WTC11 (cell line): Measurements from ENCODE around the gene B4GALNT1. TPM values are rescaled to one million over a fixed set of nuclear protein-coding genes. Genes with fewer than 3 reads are reported as not detected.

ENCODE experiments used
- ATAC-seq: fragments of 200-7000 bp; cut with Tn5 transposase; 2 replicates; pipeline ENCODE4 v1.10.0; 2021; ENCODE audit warnings: mild to moderate bottlenecking, moderate library complexity
- CTCF ChIA-PET: fragments of 300-600 bp; sonication (Branson Sonifier 250); formaldehyde crosslinking; loops from one replicate; lab custom pipeline; 2021; ENCODE audit warnings: antibody characterized with exemption; lab: Charles Lee
- POLR2A ChIA-PET: fragments of 350-600 bp; sonication (Branson Sonifier 250); formaldehyde crosslinking; loops from one replicate; lab custom pipeline; 2021; ENCODE audit warnings: antibody characterized with exemption; lab: Charles Lee
- DNase-seq: peaks from one replicate; pipeline ENCODE4 v3.0.0; 2021; ENCODE audit warnings: low spot score
- H3K27ac Mint-ChIP-seq: 2 replicates; pipeline ENCODE4 v1.8.0; 2021; ENCODE audit warnings: mixed read lengths
- H3K27me3 Mint-ChIP-seq: 2 replicates; pipeline ENCODE4 v1.8.0; 2021; ENCODE audit warnings: low read depth, mild to moderate bottlenecking, moderate library complexity, mixed read lengths
- H3K36me3 Mint-ChIP-seq: 2 replicates; pipeline ENCODE4 v1.8.0; 2021; ENCODE audit warnings: mixed read lengths
- H3K4me1 Mint-ChIP-seq: 2 replicates; pipeline ENCODE4 v1.8.0; 2022; ENCODE audit warnings: mixed read lengths
- H3K4me3 Mint-ChIP-seq: 2 replicates; pipeline ENCODE4 v1.8.0; 2021; ENCODE audit warnings: mild to moderate bottlenecking, moderate library complexity, mixed read lengths
- H3K9me3 Mint-ChIP-seq: 2 replicates; pipeline ENCODE4 v1.8.0; 2021; ENCODE audit warnings: mixed read lengths
- FOXP1 ChIP-seq: sonication (generic); formaldehyde crosslinking; IDR thresholded peaks from 2 replicates; pipeline ENCODE4 v1.8.0; 2022; ENCODE audit warnings: missing genetic modification reagents, mild to moderate bottlenecking, moderate library complexity, borderline replicate concordance
- NR2C2 ChIP-seq: sonication (generic); formaldehyde crosslinking; IDR thresholded peaks from 2 replicates; pipeline ENCODE4 v1.8.0; 2022; ENCODE audit warnings: mild to moderate bottlenecking, missing genetic modification reagents
- OVOL2 ChIP-seq: fragments of 250-450 bp; sonication (Bioruptor Pico); IDR thresholded peaks from 2 replicates; pipeline ENCODE4 v1.9.0; 2021; ENCODE audit warnings: mild to moderate bottlenecking, borderline replicate concordance
- RORB ChIP-seq: fragments of 250-450 bp; sonication (Bioruptor Pico); IDR thresholded peaks from 2 replicates; pipeline ENCODE4 v1.9.0; 2021; ENCODE audit warnings: mild to moderate bottlenecking
- SMAD3 ChIP-seq: sonication (generic); formaldehyde crosslinking; IDR thresholded peaks from 2 replicates; pipeline ENCODE4 v1.8.0; 2022; ENCODE audit warnings: missing genetic modification reagents, mild to moderate bottlenecking, borderline replicate concordance
- SOX15 ChIP-seq: fragments of 250-450 bp; sonication (Bioruptor Pico); IDR thresholded peaks from 2 replicates; pipeline ENCODE4 v1.9.0; 2021; ENCODE audit warnings: mild to moderate bottlenecking
- ZNF121 ChIP-seq: sonication (generic); formaldehyde crosslinking; IDR thresholded peaks from 2 replicates; pipeline ENCODE4 v1.8.0; 2023; ENCODE audit warnings: missing genetic modification reagents
- total RNA-seq: library from RNA; stranded (reverse); gene quantifications from 3 replicates; pipeline ENCODE4 v1.2.3, GENCODE V29; 2021
- TF ChIP-seq, protein P1 (sequence below): fragments of 250-450 bp; sonication (Bioruptor Pico); IDR thresholded peaks from 2 replicates; pipeline ENCODE4 v1.9.0; 2021; ENCODE audit warnings: moderate library complexity, mild to moderate bottlenecking, inconsistent platforms, borderline replicate concordance
- TF ChIP-seq, protein P2 (sequence below): sonication (generic); formaldehyde crosslinking; IDR thresholded peaks from 2 replicates; pipeline ENCODE4 v1.8.0; 2023; ENCODE audit warnings: missing genetic modification reagents, mild to moderate bottlenecking, borderline replicate concordance
- TF ChIP-seq, protein P3 (sequence below): fragments of 250-450 bp; sonication (Bioruptor Pico); IDR thresholded peaks from 2 replicates; pipeline ENCODE4 v1.9.0; 2021; ENCODE audit warnings: mild to moderate bottlenecking
- TF ChIP-seq, protein P4 (sequence below): sonication (generic); formaldehyde crosslinking; IDR thresholded peaks from 2 replicates; pipeline ENCODE4 v1.8.0; 2022; ENCODE audit warnings: missing genetic modification reagents
- TF ChIP-seq, protein P5 (sequence below): sonication (generic); formaldehyde crosslinking; conservative IDR thresholded peaks from 2 replicates; pipeline ENCODE4 v1.8.1; 2022; ENCODE audit warnings: mild to moderate bottlenecking, missing genetic modification reagents
- TF ChIP-seq, protein P6 (sequence below): sonication (generic); formaldehyde crosslinking; IDR thresholded peaks from 2 replicates; pipeline ENCODE4 v1.8.1; 2023; ENCODE audit warnings: mild to moderate bottlenecking, moderate library complexity, missing genetic modification reagents
- TF ChIP-seq, protein P7 (sequence below): fragments of 250-450 bp; sonication (Bioruptor Pico); IDR thresholded peaks from 2 replicates; pipeline ENCODE4 v2.1.2; 2022; ENCODE audit warnings: mild to moderate bottlenecking, moderate library complexity
- TF ChIP-seq, protein P8 (sequence below): fragments of 250-450 bp; sonication (Bioruptor Pico); IDR thresholded peaks from 2 replicates; pipeline ENCODE4 v1.9.0; 2021; ENCODE audit warnings: mild to moderate bottlenecking, borderline replicate concordance

The B4GALNT1 gene
- total RNA-seq, 1 experiment from 2014 or later, result 1.2 TPM

DNA sequence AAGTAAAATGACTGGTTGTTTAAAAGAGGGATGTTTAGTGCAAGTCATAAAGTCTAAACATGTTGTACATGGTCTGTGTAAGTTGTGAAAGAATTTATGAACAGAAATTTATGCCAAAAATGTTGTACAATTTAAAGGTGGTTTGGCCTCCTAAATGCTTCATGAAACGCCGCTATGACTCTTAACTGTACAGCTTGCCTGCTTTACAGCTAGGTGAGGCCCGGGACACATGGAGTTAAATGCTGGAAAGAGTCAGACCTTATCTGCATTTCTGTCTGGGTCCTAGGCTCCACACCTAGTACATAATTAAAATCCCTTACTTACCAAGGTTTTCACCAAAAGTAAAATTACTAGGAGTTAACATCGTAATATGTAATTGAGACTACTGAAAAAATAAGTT lies 28.4 kb upstream of the B4GALNT1 start:
- POLR2A ChIA-PET, result no interaction called here
- CTCF ChIA-PET, result interaction anchor here (1.1 kb wide), 1 partner anchor 30 kb away, joined by 3 read pairs; no protein-coding TSS in a partner anchor

More for the DNA sequence above, 28.4 kb upstream of the B4GALNT1 start:
- Mint-ChIP-seq H3K4me3 (no peak overlapping the region), H3K27me3 (peaks cover 53% of the 10 kb centered on the region), H3K36me3 (peaks cover 27% of the 10 kb centered on the region), H3K9me3 (peaks cover 78% of the 10 kb centered on the region), H3K4me1 (no peaks in the 10 kb centered on the region), H3K27ac (no peak overlapping the region)
- TF ChIP-seq NR2C2 (CRISPR knock-in tag) (no peak), RORB (CRISPR knock-in tag) (no peak), FOXP1 (no peak), ZNF121 (CRISPR knock-in tag) (no peak), OVOL2 (no peak), SMAD3 (CRISPR knock-in tag) (no peak), SOX15 (CRISPR knock-in tag) (no peak)
- TF ChIP-seq, protein P1, sequence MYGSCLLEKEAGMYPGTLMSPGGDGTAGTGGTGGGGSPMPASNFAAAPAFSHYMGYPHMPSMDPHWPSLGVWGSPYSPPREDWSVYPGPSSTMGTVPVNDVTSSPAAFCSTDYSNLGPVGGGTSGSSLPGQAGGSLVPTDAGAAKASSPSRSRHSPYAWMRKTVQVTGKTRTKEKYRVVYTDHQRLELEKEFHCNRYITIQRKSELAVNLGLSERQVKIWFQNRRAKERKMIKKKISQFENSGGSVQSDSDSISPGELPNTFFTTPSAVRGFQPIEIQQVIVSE (CRISPR knock-in tag), result no peak
- TF ChIP-seq, protein P2, sequence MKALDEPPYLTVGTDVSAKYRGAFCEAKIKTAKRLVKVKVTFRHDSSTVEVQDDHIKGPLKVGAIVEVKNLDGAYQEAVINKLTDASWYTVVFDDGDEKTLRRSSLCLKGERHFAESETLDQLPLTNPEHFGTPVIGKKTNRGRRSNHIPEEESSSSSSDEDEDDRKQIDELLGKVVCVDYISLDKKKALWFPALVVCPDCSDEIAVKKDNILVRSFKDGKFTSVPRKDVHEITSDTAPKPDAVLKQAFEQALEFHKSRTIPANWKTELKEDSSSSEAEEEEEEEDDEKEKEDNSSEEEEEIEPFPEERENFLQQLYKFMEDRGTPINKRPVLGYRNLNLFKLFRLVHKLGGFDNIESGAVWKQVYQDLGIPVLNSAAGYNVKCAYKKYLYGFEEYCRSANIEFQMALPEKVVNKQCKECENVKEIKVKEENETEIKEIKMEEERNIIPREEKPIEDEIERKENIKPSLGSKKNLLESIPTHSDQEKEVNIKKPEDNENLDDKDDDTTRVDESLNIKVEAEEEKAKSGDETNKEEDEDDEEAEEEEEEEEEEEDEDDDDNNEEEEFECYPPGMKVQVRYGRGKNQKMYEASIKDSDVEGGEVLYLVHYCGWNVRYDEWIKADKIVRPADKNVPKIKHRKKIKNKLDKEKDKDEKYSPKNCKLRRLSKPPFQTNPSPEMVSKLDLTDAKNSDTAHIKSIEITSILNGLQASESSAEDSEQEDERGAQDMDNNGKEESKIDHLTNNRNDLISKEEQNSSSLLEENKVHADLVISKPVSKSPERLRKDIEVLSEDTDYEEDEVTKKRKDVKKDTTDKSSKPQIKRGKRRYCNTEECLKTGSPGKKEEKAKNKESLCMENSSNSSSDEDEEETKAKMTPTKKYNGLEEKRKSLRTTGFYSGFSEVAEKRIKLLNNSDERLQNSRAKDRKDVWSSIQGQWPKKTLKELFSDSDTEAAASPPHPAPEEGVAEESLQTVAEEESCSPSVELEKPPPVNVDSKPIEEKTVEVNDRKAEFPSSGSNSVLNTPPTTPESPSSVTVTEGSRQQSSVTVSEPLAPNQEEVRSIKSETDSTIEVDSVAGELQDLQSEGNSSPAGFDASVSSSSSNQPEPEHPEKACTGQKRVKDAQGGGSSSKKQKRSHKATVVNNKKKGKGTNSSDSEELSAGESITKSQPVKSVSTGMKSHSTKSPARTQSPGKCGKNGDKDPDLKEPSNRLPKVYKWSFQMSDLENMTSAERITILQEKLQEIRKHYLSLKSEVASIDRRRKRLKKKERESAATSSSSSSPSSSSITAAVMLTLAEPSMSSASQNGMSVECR (CRISPR knock-in tag), result no peak
- TF ChIP-seq, protein P3, sequence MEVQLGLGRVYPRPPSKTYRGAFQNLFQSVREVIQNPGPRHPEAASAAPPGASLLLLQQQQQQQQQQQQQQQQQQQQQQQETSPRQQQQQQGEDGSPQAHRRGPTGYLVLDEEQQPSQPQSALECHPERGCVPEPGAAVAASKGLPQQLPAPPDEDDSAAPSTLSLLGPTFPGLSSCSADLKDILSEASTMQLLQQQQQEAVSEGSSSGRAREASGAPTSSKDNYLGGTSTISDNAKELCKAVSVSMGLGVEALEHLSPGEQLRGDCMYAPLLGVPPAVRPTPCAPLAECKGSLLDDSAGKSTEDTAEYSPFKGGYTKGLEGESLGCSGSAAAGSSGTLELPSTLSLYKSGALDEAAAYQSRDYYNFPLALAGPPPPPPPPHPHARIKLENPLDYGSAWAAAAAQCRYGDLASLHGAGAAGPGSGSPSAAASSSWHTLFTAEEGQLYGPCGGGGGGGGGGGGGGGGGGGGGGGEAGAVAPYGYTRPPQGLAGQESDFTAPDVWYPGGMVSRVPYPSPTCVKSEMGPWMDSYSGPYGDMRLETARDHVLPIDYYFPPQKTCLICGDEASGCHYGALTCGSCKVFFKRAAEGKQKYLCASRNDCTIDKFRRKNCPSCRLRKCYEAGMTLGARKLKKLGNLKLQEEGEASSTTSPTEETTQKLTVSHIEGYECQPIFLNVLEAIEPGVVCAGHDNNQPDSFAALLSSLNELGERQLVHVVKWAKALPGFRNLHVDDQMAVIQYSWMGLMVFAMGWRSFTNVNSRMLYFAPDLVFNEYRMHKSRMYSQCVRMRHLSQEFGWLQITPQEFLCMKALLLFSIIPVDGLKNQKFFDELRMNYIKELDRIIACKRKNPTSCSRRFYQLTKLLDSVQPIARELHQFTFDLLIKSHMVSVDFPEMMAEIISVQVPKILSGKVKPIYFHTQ (CRISPR knock-in tag), result no peak
- TF ChIP-seq, protein P4, sequence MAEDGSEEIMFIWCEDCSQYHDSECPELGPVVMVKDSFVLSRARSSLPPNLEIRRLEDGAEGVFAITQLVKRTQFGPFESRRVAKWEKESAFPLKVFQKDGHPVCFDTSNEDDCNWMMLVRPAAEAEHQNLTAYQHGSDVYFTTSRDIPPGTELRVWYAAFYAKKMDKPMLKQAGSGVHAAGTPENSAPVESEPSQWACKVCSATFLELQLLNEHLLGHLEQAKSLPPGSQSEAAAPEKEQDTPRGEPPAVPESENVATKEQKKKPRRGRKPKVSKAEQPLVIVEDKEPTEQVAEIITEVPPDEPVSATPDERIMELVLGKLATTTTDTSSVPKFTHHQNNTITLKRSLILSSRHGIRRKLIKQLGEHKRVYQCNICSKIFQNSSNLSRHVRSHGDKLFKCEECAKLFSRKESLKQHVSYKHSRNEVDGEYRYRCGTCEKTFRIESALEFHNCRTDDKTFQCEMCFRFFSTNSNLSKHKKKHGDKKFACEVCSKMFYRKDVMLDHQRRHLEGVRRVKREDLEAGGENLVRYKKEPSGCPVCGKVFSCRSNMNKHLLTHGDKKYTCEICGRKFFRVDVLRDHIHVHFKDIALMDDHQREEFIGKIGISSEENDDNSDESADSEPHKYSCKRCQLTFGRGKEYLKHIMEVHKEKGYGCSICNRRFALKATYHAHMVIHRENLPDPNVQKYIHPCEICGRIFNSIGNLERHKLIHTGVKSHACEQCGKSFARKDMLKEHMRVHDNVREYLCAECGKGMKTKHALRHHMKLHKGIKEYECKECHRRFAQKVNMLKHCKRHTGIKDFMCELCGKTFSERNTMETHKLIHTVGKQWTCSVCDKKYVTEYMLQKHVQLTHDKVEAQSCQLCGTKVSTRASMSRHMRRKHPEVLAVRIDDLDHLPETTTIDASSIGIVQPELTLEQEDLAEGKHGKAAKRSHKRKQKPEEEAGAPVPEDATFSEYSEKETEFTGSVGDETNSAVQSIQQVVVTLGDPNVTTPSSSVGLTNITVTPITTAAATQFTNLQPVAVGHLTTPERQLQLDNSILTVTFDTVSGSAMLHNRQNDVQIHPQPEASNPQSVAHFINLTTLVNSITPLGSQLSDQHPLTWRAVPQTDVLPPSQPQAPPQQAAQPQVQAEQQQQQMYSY (CRISPR knock-in tag), result no peak
- TF ChIP-seq, protein P5, sequence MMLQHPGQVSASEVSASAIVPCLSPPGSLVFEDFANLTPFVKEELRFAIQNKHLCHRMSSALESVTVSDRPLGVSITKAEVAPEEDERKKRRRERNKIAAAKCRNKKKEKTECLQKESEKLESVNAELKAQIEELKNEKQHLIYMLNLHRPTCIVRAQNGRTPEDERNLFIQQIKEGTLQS (CRISPR knock-in tag), result no peak
- TF ChIP-seq, protein P6, sequence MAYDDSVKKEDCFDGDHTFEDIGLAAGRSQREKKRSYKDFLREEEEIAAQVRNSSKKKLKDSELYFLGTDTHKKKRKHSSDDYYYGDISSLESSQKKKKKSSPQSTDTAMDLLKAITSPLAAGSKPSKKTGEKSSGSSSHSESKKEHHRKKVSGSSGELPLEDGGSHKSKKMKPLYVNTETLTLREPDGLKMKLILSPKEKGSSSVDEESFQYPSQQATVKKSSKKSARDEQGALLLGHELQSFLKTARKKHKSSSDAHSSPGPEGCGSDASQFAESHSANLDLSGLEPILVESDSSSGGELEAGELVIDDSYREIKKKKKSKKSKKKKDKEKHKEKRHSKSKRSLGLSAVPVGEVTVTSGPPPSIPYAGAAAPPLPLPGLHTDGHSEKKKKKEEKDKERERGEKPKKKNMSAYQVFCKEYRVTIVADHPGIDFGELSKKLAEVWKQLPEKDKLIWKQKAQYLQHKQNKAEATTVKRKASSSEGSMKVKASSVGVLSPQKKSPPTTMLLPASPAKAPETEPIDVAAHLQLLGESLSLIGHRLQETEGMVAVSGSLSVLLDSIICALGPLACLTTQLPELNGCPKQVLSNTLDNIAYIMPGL (CRISPR knock-in tag), result no peak
- TF ChIP-seq, protein P7, sequence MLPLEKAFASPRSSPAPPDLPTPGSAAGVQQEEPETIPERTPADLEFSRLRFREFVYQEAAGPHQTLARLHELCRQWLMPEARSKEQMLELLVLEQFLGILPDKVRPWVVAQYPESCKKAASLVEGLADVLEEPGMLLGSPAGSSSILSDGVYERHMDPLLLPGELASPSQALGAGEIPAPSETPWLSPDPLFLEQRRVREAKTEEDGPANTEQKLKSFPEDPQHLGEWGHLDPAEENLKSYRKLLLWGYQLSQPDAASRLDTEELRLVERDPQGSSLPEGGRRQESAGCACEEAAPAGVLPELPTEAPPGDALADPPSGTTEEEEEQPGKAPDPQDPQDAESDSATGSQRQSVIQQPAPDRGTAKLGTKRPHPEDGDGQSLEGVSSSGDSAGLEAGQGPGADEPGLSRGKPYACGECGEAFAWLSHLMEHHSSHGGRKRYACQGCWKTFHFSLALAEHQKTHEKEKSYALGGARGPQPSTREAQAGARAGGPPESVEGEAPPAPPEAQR (CRISPR knock-in tag), result no peak
- TF ChIP-seq, protein P8, sequence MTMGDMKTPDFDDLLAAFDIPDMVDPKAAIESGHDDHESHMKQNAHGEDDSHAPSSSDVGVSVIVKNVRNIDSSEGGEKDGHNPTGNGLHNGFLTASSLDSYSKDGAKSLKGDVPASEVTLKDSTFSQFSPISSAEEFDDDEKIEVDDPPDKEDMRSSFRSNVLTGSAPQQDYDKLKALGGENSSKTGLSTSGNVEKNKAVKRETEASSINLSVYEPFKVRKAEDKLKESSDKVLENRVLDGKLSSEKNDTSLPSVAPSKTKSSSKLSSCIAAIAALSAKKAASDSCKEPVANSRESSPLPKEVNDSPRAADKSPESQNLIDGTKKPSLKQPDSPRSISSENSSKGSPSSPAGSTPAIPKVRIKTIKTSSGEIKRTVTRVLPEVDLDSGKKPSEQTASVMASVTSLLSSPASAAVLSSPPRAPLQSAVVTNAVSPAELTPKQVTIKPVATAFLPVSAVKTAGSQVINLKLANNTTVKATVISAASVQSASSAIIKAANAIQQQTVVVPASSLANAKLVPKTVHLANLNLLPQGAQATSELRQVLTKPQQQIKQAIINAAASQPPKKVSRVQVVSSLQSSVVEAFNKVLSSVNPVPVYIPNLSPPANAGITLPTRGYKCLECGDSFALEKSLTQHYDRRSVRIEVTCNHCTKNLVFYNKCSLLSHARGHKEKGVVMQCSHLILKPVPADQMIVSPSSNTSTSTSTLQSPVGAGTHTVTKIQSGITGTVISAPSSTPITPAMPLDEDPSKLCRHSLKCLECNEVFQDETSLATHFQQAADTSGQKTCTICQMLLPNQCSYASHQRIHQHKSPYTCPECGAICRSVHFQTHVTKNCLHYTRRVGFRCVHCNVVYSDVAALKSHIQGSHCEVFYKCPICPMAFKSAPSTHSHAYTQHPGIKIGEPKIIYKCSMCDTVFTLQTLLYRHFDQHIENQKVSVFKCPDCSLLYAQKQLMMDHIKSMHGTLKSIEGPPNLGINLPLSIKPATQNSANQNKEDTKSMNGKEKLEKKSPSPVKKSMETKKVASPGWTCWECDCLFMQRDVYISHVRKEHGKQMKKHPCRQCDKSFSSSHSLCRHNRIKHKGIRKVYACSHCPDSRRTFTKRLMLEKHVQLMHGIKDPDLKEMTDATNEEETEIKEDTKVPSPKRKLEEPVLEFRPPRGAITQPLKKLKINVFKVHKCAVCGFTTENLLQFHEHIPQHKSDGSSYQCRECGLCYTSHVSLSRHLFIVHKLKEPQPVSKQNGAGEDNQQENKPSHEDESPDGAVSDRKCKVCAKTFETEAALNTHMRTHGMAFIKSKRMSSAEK (CRISPR knock-in tag), result no peak
- DNase-seq, result no peak
- ATAC-seq, result no peak
